ENCODE results near the gene TRIM41.
"Not testable (repeated sequence)": the region's sequence is repeated elsewhere in the genome, so short reads cannot be mapped to it uniquely, and the experiment has no call there.

Gene TRIM41

DNA sequence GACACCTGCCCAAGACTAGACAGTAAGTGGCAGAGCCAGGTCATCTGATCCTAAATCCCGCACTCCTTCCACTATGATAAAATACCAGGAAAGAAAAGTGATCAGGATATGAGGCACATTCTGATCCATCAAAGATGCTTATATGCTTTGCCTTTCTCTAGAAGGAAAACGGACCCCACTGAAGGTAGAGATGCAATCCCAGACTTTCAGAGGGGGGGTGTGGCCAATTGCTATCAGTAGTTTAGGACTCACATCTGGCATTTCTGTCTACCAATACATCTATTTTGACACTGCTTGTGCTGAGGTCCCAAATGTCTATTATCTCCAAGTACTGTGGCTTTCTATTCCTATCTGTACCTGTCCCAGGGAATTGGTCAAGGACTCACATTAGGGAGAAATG lies 36.2 kb downstream of the TRIM41 start:
- no peak for DNase-seq

GRCh38 chr5:181259974-181260719 lies 37.1 kb downstream of the TRIM41 start:
- no peak for DNase-seq

GRCh38 chr5:181260720-181261319 lies 37.7 kb downstream of the TRIM41 start, which contains the start of gene TRIM52:
Gene TRIM52, minus strand, starts transcription at chr5:181261143. Its CDS starts 330 bp downstream, at chr5:181260813.
- DNase-seq: no peak

DNA sequence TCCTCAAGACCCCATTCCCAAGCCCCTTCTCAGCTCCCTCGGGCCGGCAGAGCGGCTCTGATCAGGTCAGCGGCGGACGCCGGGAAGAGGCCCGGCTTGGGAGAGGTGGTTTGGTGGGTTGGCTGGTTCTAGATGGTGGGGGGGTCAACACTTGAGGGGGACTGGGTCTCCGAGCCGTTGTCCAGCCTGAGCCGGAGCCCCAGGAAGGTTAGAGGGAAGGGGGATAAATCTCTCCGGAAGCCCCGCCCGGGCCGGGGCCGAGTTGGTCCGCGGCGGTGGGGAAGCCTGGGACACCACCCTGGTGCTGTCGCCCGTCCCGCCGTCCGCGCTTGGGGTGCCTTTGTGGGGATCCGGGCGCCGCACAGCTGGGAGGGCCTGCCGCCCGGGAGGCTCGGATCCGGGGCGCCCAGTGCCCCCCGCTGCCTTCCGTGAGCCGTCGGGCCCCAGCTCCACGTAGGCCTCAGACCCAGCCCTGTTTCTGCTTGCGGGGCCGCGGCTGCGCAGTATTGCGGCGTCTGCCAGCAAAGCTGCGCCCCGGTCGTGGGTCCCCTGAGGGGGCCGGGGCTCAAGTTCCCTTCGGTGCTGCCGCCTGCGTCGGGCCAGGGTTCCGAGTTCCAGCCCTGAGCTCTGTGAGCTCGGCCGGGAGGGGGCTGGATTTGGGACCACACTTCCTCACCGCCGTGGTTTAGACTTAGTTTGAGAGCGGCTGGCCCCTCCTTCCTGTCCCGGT lies 38.4 kb downstream of the TRIM41 start:
- no peak for DNase-seq

- DNase-seq: no peak
Measured at GRCh38 chr5:181263633-181264032, 40.6 kb downstream of the TRIM41 start.

DNA sequence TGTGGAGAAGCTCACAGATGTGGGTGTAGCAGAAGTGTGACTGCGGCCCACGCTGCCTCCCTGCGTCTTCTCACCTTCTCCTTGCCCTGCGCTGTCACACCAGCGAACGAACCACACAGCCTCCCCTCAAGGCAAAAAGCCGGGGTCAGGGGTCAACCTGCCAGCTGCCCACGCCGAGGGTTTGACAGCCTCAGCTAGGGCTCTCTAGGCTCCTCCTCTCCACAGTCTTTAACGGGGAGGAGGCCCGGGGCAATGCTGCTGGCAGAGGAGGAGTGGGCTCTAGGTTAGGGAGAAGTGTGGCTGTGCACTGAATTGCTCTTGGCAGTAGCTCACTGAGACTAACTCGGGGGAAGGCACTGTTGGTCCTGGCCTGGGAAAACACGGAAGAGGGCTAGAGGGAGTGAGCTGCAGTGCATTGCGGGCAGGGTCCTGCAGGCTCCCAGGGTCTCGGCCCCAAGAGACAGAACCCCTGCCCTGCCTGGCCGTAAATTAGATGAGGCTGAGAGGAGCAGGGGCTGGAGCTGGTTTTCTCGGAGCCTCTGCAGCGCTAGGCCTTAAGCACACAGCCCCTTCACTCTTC lies 42.1 kb downstream of the TRIM41 start:
- DNase-seq: no peak

DNA sequence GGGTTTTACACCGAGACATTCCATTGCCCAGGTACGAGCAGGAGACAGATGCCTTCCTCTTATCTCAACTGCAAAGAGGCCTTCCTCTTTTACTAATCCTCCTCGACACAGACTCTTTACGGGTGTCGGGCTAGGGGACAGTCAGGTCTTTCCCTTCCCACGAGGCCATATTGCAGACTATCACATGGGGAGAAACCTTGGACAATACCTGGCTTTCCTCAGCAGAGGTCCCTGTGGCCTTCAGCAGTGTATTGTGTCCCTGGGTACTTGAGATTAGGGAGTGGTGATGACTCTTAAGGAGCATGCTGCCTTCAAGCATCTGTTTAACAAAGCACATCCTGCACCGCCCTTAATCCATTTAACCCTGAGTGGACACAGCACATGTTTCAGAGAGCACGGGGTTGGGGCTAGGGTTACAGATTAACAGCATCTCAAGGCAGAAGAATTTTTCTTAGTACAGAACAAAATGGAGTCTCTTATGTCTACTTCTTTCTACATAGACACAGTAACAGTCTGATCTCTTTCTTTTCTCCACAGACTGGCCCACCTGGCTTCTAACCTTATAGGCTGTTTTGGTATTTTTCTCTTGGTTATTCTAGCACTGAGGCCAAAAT lies 44.3 kb downstream of the TRIM41 start:
- not testable (repeated sequence) for DNase-seq

DNA sequence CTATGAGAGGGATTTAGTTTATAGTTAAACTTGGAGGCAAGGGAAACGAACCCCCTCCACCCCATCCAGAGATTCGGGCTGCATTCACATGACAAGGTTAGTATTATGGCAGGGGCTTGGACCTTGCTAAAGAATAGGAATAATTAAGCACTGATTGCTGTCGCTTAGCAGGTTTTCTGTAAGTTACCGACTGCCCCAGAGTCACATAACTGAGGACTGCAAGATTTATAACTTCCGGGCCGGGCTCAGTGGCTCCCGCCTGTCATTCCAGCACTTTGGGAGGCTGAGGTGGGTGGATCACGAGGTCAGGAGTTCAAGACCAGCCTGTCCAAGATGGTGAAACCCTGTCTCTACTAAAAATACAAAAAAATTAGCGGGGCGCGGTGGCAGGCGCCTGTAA lies 44.8 kb downstream of the TRIM41 start:
- not testable (repeated sequence) for DNase-seq

DNA sequence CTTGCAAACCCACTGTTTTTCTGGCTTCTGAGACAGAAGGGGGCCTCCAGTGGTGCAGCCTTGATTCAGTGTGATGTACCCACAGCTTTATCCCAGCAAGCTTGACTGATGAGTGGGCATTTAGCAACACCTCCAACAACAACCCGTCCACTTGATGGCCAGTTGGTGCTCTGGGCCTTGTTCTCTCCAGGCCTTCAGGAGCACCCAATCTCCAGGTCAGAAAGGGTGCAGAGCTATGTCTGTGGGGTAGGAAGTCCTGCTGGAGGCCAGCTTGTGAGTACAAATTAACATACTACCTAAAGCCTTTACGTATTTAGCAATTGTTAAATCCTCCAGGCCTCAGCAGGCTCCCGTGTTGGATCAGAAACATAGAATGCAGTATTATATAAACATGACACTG lies 48.0 kb downstream of the TRIM41 start:
- no peak for DNase-seq

GRCh38 chr5:181273433-181273744 lies 50.3 kb downstream of the TRIM41 start:
- not testable (repeated sequence) for DNase-seq

- no peak for DNase-seq
Measured at GRCh38 chr5:181280251-181280762, 57.2 kb downstream of the TRIM41 start.

- DNase-seq: no peak
Measured at GRCh38 chr5:181281077-181281983, 58.2 kb downstream of the TRIM41 start.

GRCh38 chr5:181281984-181282316 lies 58.9 kb downstream of the TRIM41 start:
- no peak for DNase-seq

DNA sequence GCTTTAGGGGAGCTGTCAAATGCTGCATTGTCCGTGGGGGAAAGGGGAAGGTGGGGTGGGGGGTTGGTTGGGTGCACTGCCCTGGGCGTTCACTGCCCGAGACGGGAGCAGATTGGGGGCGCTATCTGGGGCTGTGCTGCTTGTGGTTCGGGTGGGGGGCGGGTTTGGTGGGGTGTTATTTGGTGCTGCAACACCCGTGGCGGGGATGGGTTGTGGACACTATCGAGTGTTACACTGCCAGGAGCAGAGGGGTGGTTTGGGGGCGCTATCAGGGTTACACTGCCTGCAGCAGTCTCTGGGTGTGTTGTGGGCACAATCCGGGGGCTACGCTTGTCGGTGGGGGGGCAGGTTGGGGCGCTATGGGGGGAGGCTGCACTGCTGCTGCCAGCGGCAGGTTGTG lies 59.3 kb downstream of the TRIM41 start:
- not testable (repeated sequence) for DNase-seq

DNA sequence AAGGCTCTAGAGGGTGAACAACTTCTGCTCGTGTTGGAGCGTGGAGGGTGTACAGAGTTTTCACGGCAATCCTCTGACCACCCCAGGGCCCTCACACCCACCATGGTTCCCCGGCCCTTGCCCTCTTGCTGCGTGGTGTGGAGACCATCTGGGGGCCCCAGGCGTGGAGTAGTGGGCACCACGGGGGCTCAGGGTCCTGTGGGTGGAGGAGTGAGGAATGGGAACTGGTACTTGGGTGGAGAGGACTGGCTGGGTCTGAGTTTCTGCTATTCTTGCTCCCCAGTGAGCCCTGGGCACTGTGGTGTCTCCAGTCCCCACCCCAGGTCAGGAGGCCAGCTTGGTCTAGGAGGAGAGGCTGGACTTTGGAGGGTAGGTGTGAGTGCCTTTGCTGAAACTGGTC lies 59.8 kb downstream of the TRIM41 start:
- DNase-seq: no peak

- no peak for DNase-seq
Measured at GRCh38 chr5:181283347-181283746, 60.3 kb downstream of the TRIM41 start.

DNA sequence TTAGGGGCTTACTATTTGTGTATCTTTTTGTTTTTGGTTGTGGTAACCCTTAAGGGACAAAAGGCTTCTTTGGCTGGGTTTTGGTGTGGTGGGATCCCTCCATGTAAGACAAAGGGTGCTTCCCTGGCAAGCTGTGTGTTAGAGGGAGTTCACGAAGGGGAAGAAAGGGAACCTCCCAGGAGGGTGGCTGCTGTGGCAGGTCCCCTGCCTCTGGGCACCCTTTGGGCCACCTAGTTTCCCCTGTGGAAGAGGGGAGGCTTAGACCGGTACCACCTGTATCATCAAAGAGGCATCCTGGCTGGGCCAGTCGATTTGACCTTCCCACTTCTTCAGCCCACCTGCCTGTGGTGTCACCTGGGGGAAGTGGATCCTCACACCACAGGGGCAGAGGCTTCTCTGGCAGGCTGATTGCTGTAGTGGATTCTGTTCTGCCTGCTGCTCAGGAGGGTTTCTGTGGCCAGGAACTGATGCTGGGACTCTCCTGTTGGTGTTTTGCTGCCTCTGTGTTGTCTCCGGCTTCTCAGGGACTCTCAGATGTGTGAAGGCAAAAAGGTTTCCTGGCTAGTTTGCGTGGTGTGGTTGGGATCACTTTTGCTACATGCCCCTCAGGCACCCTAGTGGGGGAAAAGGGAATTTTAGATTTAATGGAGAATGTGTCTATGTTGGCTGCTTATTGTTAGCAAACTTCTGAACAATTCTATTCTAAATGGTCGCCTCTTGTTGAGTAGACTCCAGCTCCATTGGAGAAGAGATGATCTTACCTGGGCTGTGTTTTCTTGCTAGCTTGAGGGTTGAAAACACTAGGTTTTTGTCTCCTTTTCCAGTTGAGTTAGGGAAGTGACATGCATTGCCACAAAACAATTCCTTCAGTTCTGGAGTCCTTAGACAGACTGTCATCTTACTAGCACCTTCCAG lies 61.0 kb downstream of the TRIM41 start:
- not testable (repeated sequence) for DNase-seq
